Activated naive CD8-positive, alpha-beta T cell treated with anti-CD3 and anti-CD28 coated beads, Interleukin-2, amount 10 ng/mL, durations not matched to agents 7 days and 5 days (primary cell): ENCODE results near the gene CEP78. TPM values are rescaled to one million over a fixed set of nuclear protein-coding genes. Genes with fewer than 3 reads are reported as not detected.
A peak's percentile ranks its signal among the peaks of the same experiment; 100 is the strongest.

ENCODE experiments used
- ATAC-seq: fragments of 150-1000 bp; cut with Tn5 transposase; one replicate; pipeline ENCODE4 v1.10.0; 2021; ENCODE audit warnings: low read depth, moderate library complexity
- POLR2A ChIA-PET: fragments of 350-600 bp; sonication (Branson Sonifier 250); formaldehyde crosslinking; loops from one replicate; lab custom pipeline; 2021; ENCODE audit warnings: antibody characterized with exemption; lab: Charles Lee
- DNase-seq: peaks from one replicate; pipeline ENCODE4 v3.0.0; 2021
- H3K27ac Mint-ChIP-seq: one replicate; pipeline ENCODE4 v1.8.0; 2022; ENCODE audit warnings: mild to moderate bottlenecking, mixed read lengths
- H3K27me3 Mint-ChIP-seq: one replicate; pipeline ENCODE4 v1.8.0; 2022; ENCODE audit warnings: mild to moderate bottlenecking, moderate library complexity, mixed read lengths
- H3K36me3 Mint-ChIP-seq: one replicate; pipeline ENCODE4 v1.8.0; 2021; ENCODE audit warnings: mild to moderate bottlenecking, mixed read lengths
- H3K4me1 Mint-ChIP-seq: one replicate; pipeline ENCODE4 v1.8.0; 2021; ENCODE audit warnings: mixed read lengths
- H3K4me3 Mint-ChIP-seq: one replicate; pipeline ENCODE4 v1.8.0; 2022; ENCODE audit warnings: mild to moderate bottlenecking, moderate library complexity, mixed read lengths
- H3K9me3 Mint-ChIP-seq: one replicate; pipeline ENCODE4 v1.8.0; 2021; ENCODE audit warnings: mixed read lengths
- total RNA-seq, 2 experiments: library from RNA; stranded (reverse); gene quantifications; one replicate each; pipeline ENCODE4 v1.2.3, GENCODE V29; 2021

The CEP78 gene
- total RNA-seq, 2 experiments from 2014 or later = 48.9 to 54.8 TPM

DNA sequence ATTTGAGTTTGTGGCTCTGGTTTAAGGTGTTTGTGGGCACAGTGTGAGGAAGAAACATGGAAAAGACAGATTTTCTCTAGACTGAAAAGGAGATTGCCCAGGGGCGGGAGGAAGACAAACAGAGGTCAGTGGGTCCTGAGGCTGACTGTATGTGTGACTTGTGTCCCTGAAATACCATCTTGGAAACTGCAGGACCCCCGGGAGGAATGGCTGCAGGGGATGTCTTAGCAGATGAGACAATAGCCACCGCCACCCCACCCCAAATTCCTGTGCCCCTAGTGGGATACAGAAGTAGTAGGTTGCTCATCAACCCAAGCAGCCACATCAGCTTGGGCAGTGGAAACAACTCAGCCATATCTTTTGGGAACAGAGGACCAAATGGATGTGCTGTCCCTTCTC lies 59.3 kb downstream of the CEP78 start:
- Mint-ChIP-seq H3K27me3 (no peaks in the 10 kb centered on the region), H3K4me1 (peaks cover 44% of the 10 kb centered on the region), H3K36me3 (peaks cover 11% of the 10 kb centered on the region), H3K4me3 (no peak overlapping the region), H3K9me3 (no peaks in the 10 kb centered on the region), H3K27ac (peak overlapping the region; percentile 50)
- DNase-seq = no peak
- ATAC-seq = no peak
- POLR2A ChIA-PET = no interaction called here

DNA sequence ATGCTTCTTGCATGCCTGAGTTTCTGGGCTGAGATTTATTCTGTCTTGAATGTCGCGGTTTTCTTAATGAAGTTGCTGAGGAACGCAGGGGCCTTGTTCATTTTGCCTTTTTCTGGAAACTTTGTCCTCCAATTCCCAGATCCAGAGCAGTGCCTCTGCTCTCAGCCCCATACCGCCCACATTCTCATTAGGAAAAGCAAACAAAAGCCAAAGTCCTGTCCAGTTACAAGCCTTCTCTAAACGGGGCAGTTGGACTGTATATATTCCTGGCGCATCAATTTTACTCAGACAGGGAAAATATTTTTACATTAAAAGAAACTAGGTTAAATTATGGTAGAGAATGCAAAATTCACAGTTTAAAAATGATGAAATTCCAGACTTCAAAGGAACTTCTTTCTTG lies 59.9 kb downstream of the CEP78 start:
- no peak for ATAC-seq
- peaks cover 13% of the 10 kb centered on the region for H3K36me3 Mint-ChIP-seq
- no peaks in the 10 kb centered on the region for H3K9me3 Mint-ChIP-seq
- H3K27me3 Mint-ChIP-seq = no peaks in the 10 kb centered on the region
- H3K27ac Mint-ChIP-seq = peak overlapping the region; percentile 98
- DNase-seq = no peak
- peak overlapping the region; percentile 96 for H3K4me3 Mint-ChIP-seq
- POLR2A ChIA-PET = interaction anchor here (2.8 kb wide), 1 partner anchor 59 kb away, joined by 24 read pairs; the partner anchor contains the start of gene CEP78
- H3K4me1 Mint-ChIP-seq = peaks cover 47% of the 10 kb centered on the region

DNA sequence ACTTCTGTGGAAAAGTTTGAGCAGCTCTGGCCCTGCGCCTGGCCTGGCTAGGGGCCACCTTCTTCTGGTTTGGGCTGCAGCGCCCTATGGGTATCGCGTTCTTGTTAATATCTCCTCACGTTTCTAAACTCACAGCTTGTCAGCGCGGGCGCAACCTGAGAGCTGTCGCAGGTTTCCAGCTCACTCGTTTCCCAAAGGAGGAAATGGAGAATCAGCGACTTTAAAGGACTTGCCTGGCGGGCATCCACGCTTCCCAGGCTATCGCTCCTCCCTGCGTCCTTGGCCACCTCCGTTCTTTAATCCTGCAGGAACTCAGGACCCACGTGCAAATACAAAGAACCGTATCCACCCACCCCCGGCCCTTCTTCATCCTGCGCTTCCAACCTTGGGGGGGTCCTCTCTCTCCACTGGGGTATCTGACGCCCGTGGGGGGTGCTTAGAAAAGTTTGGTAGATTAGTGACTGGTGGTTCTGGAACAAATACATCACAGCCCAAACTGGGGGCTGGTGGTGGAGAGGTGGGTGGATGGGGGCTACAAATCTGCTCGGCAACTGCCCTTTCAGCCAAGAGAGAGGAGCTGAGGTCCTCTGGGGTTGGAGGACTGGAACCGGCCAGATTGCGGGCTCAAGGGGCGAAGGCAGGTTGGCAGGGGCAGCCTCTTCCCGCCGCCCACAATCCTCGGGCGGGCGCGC lies 60.5 kb downstream of the CEP78 start:
- Mint-ChIP-seq H3K9me3 (no peaks in the 10 kb centered on the region), H3K4me3 (peak overlapping the region; percentile 96), H3K27me3 (no peaks in the 10 kb centered on the region), H3K36me3 (peaks cover 14% of the 10 kb centered on the region), H3K4me1 (peaks cover 48% of the 10 kb centered on the region), H3K27ac (peak overlapping the region; percentile 98)
- peak; percentile 46 for DNase-seq
- POLR2A ChIA-PET = interaction anchor here (0.7 to 2.8 kb wide), 28 partner anchors 12 to 319 kb away, joined by 3 to 24 read pairs (median 4); partner anchors contain the start of genes CEP78 and GNAQ
- ATAC-seq = no peak

DNA sequence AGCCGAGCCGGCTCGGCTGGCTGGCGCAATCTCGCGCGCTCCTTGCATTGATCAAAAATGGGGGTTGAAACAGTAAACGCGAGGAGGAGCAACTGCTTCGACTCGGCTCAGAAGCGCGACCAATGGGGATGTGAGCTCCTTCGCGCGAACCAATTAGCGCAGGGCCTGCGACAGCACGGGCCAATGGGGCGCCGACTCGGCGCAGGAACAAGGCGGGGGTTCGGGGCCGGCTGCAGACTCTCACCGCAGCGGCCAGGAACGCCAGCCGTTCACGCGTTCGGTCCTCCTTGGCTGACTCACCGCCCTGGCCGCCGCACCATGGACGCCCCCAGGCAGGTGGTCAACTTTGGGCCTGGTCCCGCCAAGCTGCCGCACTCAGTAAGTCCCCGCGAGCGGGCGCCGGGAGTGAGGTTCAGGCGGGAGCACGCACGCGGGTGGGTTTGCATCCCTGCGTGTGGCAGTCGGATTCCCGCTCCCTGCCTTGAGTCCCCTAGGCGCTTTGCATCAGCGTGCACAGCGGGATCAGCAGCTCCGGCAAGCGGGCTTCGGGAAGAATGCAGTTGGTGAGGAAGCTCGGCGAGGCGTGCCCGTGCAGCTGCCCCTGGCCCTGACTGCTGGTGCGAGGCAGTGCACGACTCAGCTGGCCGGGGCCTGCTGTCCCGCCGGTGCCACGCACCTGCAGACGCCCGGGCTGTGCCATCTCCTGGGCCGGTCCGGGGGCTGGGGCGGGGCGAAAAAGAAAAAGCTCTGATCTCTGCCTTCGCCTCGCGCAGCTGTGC lies 61.2 kb downstream of the CEP78 start, which contains the start of gene PSAT1:
TSS of gene PSAT1 (plus strand) at position 233 of the 779 bp plus-strand sequence. CDS start at position 319, 86 bp downstream.
- ATAC-seq (peak; percentile 98), DNase-seq (peak; percentile 92)
- peaks cover 46% of the 10 kb centered on the region for H3K4me1 Mint-ChIP-seq

DNA sequence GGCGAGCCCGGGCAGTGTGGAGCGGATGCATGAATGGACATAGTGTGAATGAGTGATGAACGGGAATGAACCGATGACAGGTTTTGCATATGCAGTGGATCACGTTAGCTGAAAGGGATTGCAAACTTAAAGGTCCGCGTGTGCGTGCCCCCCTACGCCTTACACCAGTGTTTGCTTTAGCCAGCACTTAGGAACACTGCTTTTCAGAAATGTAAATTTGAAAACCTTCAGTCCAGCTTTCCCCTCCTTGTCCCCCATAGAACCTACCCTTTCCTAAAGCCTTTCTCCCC lies 61.7 kb downstream of the CEP78 start:
- H3K9me3 Mint-ChIP-seq = no peaks in the 10 kb centered on the region
- no peak for ATAC-seq
- POLR2A ChIA-PET = interaction anchor here (0.6 to 2.8 kb wide), 13 partner anchors 9 to 82 kb away, joined by 3 to 24 read pairs (median 5); partner anchors contain the start of gene CEP78
- H3K36me3 Mint-ChIP-seq = peaks cover 23% of the 10 kb centered on the region
- peak overlapping the region; percentile 98 for H3K27ac Mint-ChIP-seq
- peak overlapping the region; percentile 96 for H3K4me3 Mint-ChIP-seq
- H3K27me3 Mint-ChIP-seq = no peaks in the 10 kb centered on the region
- peaks cover 43% of the 10 kb centered on the region for H3K4me1 Mint-ChIP-seq
- no peak for DNase-seq

More for the DNA sequence above, 61.2 kb downstream of the CEP78 start, which contains the start of gene PSAT1:
- Mint-ChIP-seq H3K9me3 (no peaks in the 10 kb centered on the region), H3K27ac (peak within 1 kb of the TSS; percentile 98), H3K4me3 (peak within 1 kb of the TSS; percentile 96), H3K36me3 (peaks cover 20% of the 10 kb centered on the region), H3K27me3 (no peaks in the 10 kb centered on the region)
- POLR2A ChIA-PET = interaction anchor here (0.6 to 2.8 kb wide), 30 partner anchors 8 to 319 kb away, joined by 3 to 24 read pairs (median 4); partner anchors contain the start of genes CEP78 and GNAQ

DNA sequence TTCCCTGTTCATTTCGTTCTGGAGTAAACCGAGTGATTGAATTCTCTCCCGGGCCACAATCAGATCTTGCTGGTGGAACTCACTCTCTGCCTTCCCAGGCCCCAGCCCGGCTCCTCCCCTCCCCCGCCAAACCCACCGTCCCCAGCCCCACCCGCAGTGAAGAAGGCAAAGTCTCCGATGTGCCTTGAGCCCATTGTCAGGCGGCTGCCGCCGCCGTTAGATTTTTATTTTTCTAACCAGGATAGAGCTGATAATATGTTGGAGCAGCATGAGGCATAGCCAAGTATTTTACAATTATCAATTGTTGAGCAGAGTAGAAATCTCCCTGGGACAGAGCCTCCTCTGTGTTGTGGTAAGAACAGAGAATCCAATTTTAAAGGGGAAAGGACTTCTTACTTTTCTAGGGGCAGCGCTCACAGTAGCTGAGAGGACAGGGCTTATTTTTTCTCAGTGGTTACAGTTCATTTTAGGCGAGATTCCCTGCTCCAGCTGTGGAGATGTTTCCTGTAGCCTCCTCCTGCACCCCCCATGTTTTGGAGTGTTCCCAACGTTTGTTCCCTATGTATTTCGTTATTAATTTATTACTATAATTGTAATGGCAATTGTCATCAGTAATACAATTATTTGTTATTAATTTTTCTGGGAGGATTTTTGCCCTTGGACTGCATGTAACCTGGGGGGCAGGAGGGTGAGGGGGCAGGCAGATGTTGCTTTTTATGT lies 62.3 kb downstream of the CEP78 start:
- Mint-ChIP-seq H3K27ac (peak overlapping the region; percentile 98), H3K9me3 (no peaks in the 10 kb centered on the region), H3K36me3 (peaks cover 23% of the 10 kb centered on the region), H3K4me1 (peaks cover 38% of the 10 kb centered on the region), H3K27me3 (no peaks in the 10 kb centered on the region), H3K4me3 (peak overlapping the region; percentile 96)
- POLR2A ChIA-PET = interaction anchor here (0.6 to 2.8 kb wide), 9 partner anchors 10 to 62 kb away, joined by 3 to 24 read pairs (median 5); partner anchors contain the start of gene CEP78
- DNase-seq (no peak), ATAC-seq (no peak)

DNA sequence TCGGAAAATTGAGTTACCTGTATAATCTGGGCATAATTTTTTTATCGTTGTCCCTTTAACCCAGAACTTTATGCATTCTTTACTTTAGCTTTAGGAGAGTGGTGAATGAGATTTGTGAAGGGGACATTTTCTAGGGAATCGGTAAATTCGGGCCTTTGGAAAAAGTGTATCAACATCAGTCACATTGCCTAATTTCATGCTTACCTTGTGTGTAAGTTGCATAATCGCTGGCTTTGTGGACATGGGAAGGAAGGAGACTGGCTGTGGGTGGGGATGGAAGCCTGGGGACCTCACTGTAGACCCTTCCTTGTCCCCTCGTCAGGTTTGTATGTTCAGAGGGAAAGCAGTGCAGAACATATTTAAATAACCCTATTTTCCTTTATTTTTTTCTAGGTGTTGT lies 64.3 kb downstream of the CEP78 start:
- Mint-ChIP-seq H3K36me3 (peaks cover 34% of the 10 kb centered on the region), H3K9me3 (no peaks in the 10 kb centered on the region), H3K27ac (peak overlapping the region; percentile 44), H3K4me3 (peak overlapping the region; percentile 10), H3K27me3 (no peaks in the 10 kb centered on the region), H3K4me1 (peaks cover 34% of the 10 kb centered on the region)
- ATAC-seq (no peak), DNase-seq (no peak)
- POLR2A ChIA-PET = interaction anchor here (1.4 kb wide), 1 partner anchor 12 kb away, joined by 3 read pairs; no protein-coding TSS in a partner anchor

DNA sequence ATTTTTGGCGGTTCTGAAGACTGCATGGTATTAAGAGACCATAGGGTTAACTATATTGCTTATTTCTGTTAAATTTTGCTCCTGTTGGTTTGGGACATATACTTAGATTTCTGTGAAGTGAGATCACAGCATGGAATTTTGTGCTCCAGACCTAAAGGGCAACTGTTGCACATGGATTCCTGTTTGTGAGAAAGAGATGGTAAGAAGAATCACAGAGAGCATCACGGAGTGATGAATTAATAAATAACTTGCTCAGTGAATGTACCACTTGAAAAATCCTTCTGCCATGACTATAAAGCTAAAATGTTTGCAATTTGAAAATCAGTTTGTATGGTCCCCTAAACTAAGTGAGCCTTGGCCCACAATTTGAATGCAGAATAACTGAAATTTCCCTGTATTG lies 65.6 kb downstream of the CEP78 start:
- no peaks in the 10 kb centered on the region for H3K9me3 Mint-ChIP-seq

DNA sequence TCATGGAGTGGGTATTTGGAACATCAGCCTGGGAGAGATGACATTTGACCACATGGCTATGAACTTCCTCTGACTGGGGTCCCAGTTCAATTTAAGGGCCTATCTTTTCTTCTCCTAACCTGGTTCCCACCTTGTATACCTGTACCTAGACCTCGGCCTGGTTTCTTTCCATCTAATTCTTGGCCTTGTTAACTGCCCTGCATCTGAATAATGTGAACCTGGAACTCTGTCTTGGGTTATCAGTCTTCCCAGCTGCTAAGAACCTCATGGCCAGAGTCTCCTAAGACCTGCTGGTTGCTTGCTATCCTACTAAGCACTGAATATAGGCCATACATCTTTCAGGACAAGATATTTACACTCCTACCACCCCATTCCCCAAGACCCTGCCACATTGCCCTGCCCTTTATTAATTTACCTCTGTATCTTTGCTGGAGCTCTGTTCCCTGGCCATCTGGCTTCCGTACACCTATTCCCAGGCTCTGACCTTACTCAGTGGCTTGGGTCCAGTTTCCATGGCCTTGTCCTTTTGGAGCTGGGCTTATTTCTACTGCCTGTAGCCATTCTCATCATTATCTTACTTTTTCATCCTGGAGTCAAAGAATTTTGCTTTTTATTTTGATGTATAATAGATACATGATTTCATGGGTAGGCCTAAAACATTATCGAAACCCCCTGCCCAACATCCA lies 67.6 kb downstream of the CEP78 start:
- POLR2A ChIA-PET = no interaction called here
- no peak for ATAC-seq
- Mint-ChIP-seq H3K4me1 (peaks cover 25% of the 10 kb centered on the region), H3K4me3 (no peak overlapping the region), H3K27ac (peak overlapping the region; percentile 11), H3K27me3 (no peaks in the 10 kb centered on the region), H3K36me3 (peaks cover 42% of the 10 kb centered on the region), H3K9me3 (no peaks in the 10 kb centered on the region)
- no peak for DNase-seq

More for the DNA sequence above, 65.6 kb downstream of the CEP78 start:
- Mint-ChIP-seq H3K36me3 (peaks cover 41% of the 10 kb centered on the region), H3K27me3 (no peaks in the 10 kb centered on the region), H3K27ac (no peak overlapping the region), H3K4me3 (no peak overlapping the region), H3K4me1 (peaks cover 29% of the 10 kb centered on the region)
- no peak for ATAC-seq
- no peak for DNase-seq
- POLR2A ChIA-PET = no interaction called here

DNA sequence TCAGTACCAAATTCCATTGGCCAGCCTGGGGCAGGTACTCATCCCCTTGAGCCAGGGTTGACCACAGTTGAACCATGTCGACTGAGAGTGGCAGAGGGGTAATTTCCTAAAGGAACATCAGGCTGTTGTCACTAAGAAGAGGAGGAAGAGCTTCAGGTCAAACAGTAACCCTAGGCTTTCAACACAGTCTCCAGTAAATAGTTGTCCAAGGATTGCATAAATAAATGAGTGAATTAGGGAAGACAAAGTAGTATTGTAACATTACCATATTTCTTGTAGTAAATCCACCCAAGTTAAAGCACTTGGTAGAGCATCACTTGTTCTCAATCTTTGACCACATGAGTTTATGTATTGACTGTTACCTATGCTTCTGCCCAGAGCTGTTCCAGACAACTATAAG lies 68.5 kb downstream of the CEP78 start:
- DNase-seq = no peak
- Mint-ChIP-seq H3K9me3 (no peaks in the 10 kb centered on the region), H3K36me3 (peaks cover 43% of the 10 kb centered on the region), H3K4me1 (peaks cover 18% of the 10 kb centered on the region), H3K27ac (no peak overlapping the region), H3K4me3 (no peak overlapping the region), H3K27me3 (no peaks in the 10 kb centered on the region)
- POLR2A ChIA-PET = no interaction called here
- ATAC-seq = no peak

DNA sequence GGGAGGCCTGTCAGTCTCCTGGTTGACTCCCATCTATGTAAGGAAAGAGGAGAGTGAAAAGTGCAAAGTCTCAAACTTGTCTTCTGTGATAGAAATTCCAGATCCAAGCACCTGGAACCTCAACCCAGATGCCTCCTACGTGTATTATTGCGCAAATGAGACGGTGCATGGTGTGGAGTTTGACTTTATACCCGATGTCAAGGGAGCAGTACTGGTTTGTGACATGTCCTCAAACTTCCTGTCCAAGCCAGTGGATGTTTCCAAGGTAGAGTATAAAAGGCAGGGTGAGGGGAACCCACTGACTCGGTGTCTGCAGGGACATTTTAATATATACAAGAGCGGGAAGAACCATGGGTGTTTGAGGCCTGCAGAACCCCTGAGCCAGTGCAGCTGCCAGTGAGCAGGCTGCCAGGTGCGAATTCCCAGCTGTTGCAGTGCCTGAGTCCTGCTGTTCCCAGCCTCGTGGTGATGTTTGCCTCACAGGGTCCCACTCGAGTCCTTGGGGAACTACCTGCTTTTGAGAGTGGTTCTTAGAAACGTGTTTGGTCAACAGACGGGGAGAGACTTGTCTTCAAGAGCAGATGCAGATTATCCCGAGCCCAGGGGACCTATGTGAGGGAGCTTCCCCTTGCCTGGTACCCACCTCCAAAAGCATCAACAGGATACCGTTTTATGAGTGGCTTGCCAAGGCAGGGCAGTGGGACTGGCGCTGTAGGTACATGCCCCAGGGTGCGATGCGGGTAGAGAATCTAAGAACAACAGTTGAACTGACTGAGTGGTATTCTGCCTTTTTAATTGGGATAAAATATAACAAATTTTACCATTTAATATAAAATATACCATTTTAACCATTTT lies 70.6 kb downstream of the CEP78 start:
- H3K4me3 Mint-ChIP-seq = no peak overlapping the region
- no peak for ATAC-seq
- peaks cover 10% of the 10 kb centered on the region for H3K4me1 Mint-ChIP-seq
- POLR2A ChIA-PET = interaction anchor here (4.7 kb wide), 1 partner anchor 9 kb away, joined by 22 read pairs; the partner anchor contains the start of gene PSAT1
- H3K27ac Mint-ChIP-seq = no peak overlapping the region
- H3K9me3 Mint-ChIP-seq = no peaks in the 10 kb centered on the region
- H3K36me3 Mint-ChIP-seq = peaks cover 40% of the 10 kb centered on the region
- no peak for DNase-seq
- no peaks in the 10 kb centered on the region for H3K27me3 Mint-ChIP-seq

DNA sequence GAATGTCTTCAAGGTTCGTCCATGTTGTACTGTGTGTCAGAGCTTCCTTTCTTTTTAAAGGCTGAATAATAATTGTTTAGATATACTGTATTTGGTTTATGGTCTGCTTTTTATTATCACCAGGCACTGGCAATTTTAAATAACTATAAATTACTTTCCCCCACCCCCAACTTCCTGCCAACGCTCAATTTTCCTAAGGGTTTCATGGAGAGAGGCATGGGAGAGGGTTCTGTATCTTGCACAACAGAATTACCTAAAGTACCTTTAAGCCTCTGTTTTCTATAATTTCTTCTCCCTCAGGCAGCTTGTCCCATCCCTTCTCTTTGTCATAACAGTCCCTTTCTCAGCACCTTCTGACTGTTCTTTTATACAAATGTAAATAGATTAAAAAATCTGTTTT lies 71.5 kb downstream of the CEP78 start:
- Mint-ChIP-seq H3K4me3 (no peak overlapping the region), H3K4me1 (peaks cover 12% of the 10 kb centered on the region), H3K9me3 (no peaks in the 10 kb centered on the region), H3K27ac (no peak overlapping the region), H3K27me3 (no peaks in the 10 kb centered on the region), H3K36me3 (peaks cover 36% of the 10 kb centered on the region)
- no peak for DNase-seq
- POLR2A ChIA-PET = interaction anchor here (4.7 kb wide), 1 partner anchor 10 kb away, joined by 22 read pairs; the partner anchor contains the start of gene PSAT1
- ATAC-seq = no peak
